ENCODE data around the gene RAMP1.

GRCh38 chr2:237895544-237896506 lies 36.4 kb downstream of the RAMP1 start:
- no peak for TF ChIP-seq ZNF274 (IDR thresholded peaks at IDR 0.05; ENCODE audit: low read depth, low read length)
- TF ChIP-seq SUZ12 (IDR thresholded peaks at IDR 0.05; ENCODE audit: extremely low read depth, insufficient read depth, insufficient read length), result no peak
- TF ChIP-seq YY1 (IDR thresholded peaks at IDR 0.05; ENCODE audit: insufficient read depth, insufficient read length), result no peak
